SK-N-SH (cell line): ENCODE results near the gene PURA. TPM values are rescaled to one million over a fixed set of nuclear protein-coding genes. Genes with fewer than 3 reads are reported as not detected.

ENCODE experiments used
- CTCF ChIA-PET: fragments of 300-600, 350-600 bp; formaldehyde crosslinking; extraction: SDS; loops from one replicate; lab custom pipeline; 2021; lab: Yijun Ruan, JAX
- POLR2A ChIA-PET: fragments of 350-600 bp; sonication (Branson Sonifier 250); formaldehyde crosslinking; extraction: SDS; loops from one replicate; lab custom pipeline; 2020; ENCODE audit warnings: antibody characterized with exemption, inconsistent platforms; lab: Yijun Ruan, JAX
- DNase-seq: peaks from one replicate; pipeline ENCODE4 v3.0.0; 2012
- H2AFZ ChIP-seq: fragments of 200-600 bp; sonication (generic); 2 replicates; pipeline ENCODE4 v1.8.1; 2016; ENCODE audit warnings: antibody characterized with exemption, mild to moderate bottlenecking, low read depth
- H3F3A ChIP-seq: fragments of 200-600 bp; sonication (generic); replicated peaks from 2 replicates; pipeline ENCODE3; 2016; ENCODE audit warnings: antibody characterized with exemption, mild to moderate bottlenecking; ENCODE audit not compliant: insufficient read depth
- H3K27ac ChIP-seq, 2 experiments: fragments of 200-500 bp in 1 of 2; fragments of 200-600 bp in 1 of 2; sonication (Bioruptor generic) in 1 of 2; sonication (generic), shearing (Covaris generic) in 1 of 2; 2 replicates each; pipeline versions ENCODE4 v1.5.1 to v1.6.1; 2014 to 2016; ENCODE audit warnings: low read depth in 2 of 2, inconsistent platforms in 1 of 2, low read length in 1 of 2, mild to moderate bottlenecking in 1 of 2, mixed read lengths in 1 of 2
- H3K27me3 ChIP-seq: fragments of 200-600 bp; sonication (generic), shearing (Covaris generic); 2 replicates; pipeline ENCODE4 v1.6.1; 2016; ENCODE audit warnings: mixed run types; ENCODE audit not compliant: insufficient read depth
- H3K36me3 ChIP-seq, 2 experiments: fragments of 200-500 bp in 1 of 2; fragments of 200-600 bp in 1 of 2; sonication (Bioruptor generic) in 1 of 2; sonication (generic) in 1 of 2; replicated peaks in 1 of 2; 2 replicates each; pipeline versions ENCODE3 to v1.5.1; 2014 to 2016; ENCODE audit warnings: low read length in 1 of 2, mild to moderate bottlenecking in 1 of 2; ENCODE audit not compliant: insufficient read depth in 2 of 2, control insufficient read depth in 1 of 2
- H3K4me1 ChIP-seq, 2 experiments: fragments of 200-500 bp in 1 of 2; fragments of 200-600 bp in 1 of 2; sonication (Bioruptor generic) in 1 of 2; sonication (generic), shearing (Covaris generic) in 1 of 2; 2 replicates each; pipeline versions ENCODE4 v1.5.1 to v1.6.1; 2014 to 2016; ENCODE audit warnings: low read depth in 1 of 2, low read length in 1 of 2, mixed run types in 1 of 2; ENCODE audit not compliant: insufficient read depth in 2 of 2, control insufficient read depth in 1 of 2
- H3K4me2 ChIP-seq: fragments of 200-600 bp; sonication (generic), shearing (Covaris generic); 2 replicates; pipeline ENCODE4 v1.6.1; 2017; ENCODE audit warnings: mixed run types
- H3K4me3 ChIP-seq, 2 experiments: fragments of 200-500 bp in 1 of 2; fragments of 200-600 bp in 1 of 2; sonication (Bioruptor generic) in 1 of 2; sonication (generic), shearing (Covaris generic) in 1 of 2; 2 replicates each; pipeline versions ENCODE4 v1.5.1 to v1.8.1; 2014 to 2016; ENCODE audit warnings: low read depth in 2 of 2, inconsistent platforms in 1 of 2, low read length in 1 of 2, mild to moderate bottlenecking in 1 of 2, mixed read lengths in 1 of 2, moderate library complexity in 1 of 2
- H3K79me2 ChIP-seq: fragments of 200-600 bp; sonication (generic); 2 replicates; pipeline ENCODE4 v1.8.1; 2017; ENCODE audit warnings: mild to moderate bottlenecking; ENCODE audit not compliant: insufficient read depth
- H3K9ac ChIP-seq: fragments of 200-600 bp; sonication (generic); 2 replicates; pipeline ENCODE4 v1.6.1; 2017; ENCODE audit warnings: mixed run types
- H3K9me2 ChIP-seq: fragments of 200-600 bp; sonication (generic); 2 replicates; pipeline ENCODE4 v1.6.1; 2017; ENCODE audit warnings: mixed run types
- H3K9me3 ChIP-seq: fragments of 200-600 bp; sonication (generic); 2 replicates; pipeline ENCODE4 v1.6.1; 2017; ENCODE audit warnings: mixed run types, mild to moderate bottlenecking, moderate library complexity
- H4K20me1 ChIP-seq: fragments of 200-600 bp; sonication (generic); 2 replicates; pipeline ENCODE4 v1.6.1; 2017; ENCODE audit warnings: mild to moderate bottlenecking, mixed run types; ENCODE audit not compliant: insufficient read depth
- CHD2 ChIP-seq: fragments of 150-350 bp; IDR thresholded peaks from 2 replicates; pipeline ENCODE4 v1.6.1; 2018; ENCODE audit warnings: low read length; ENCODE audit not compliant: partially characterized antibody
- ELF1 ChIP-seq: IDR thresholded peaks from 2 replicates; pipeline ENCODE4 v1.4.0; 2012
- EP300 ChIP-seq, 2 experiments: IDR thresholded peaks; 2 replicates each; pipeline versions ENCODE4 v1.4.0 to v1.6.1; 2012; ENCODE audit warnings: borderline replicate concordance in 1 of 2, low read depth in 1 of 2, low read length in 1 of 2
- FOXJ3 ChIP-seq: sonication (generic); formaldehyde crosslinking; IDR thresholded peaks from 2 replicates; pipeline ENCODE4 v1.5.1; 2020; ENCODE audit warnings: mild to moderate bottlenecking, missing genetic modification reagents
- GABPA ChIP-seq: IDR thresholded peaks from 2 replicates; pipeline ENCODE4 v1.4.0; 2012; ENCODE audit warnings: low read depth, mild to moderate bottlenecking
- JUND ChIP-seq: IDR thresholded peaks from 2 replicates; pipeline ENCODE4 v1.4.0; 2012
- MXI1 ChIP-seq: IDR thresholded peaks from 2 replicates; pipeline ENCODE4 v1.6.1; 2012; ENCODE audit warnings: mild to moderate bottlenecking, low read depth, low read length, improper control_type of control experiment
- NFIC ChIP-seq: IDR thresholded peaks from 2 replicates; pipeline ENCODE4 v1.4.0; 2012; ENCODE audit warnings: borderline replicate concordance
- NRF1 ChIP-seq: IDR thresholded peaks from 2 replicates; pipeline ENCODE4 v1.6.1; 2012; ENCODE audit warnings: low read depth, mild to moderate bottlenecking, low read length
- RCOR1 ChIP-seq: fragments of 150-350 bp; IDR thresholded peaks from 2 replicates; pipeline ENCODE4 v1.6.1; 2017; ENCODE audit warnings: antibody characterized with exemption, low read length
- RFX5 ChIP-seq: IDR thresholded peaks from 2 replicates; pipeline ENCODE4 v1.6.1; 2012; ENCODE audit warnings: mild to moderate bottlenecking, improper control_type of control experiment, low read length
- SIN3A ChIP-seq: IDR thresholded peaks from 2 replicates; pipeline ENCODE4 v1.6.1; 2012; ENCODE audit warnings: low read depth, mild to moderate bottlenecking, low read length, moderate library complexity, borderline replicate concordance
- SMC3 ChIP-seq: IDR thresholded peaks from 2 replicates; pipeline ENCODE4 v1.6.1; 2012; ENCODE audit warnings: low read depth, low read length, improper control_type of control experiment
- WGBS: methylation state at CpG from one replicate; pipeline ENCODE4 v1.1.6; 2017; ENCODE audit warnings: low lambda C conversion rate; 5-methylcytosine and 5-hydroxymethylcytosine counted together
- polyA plus RNA-seq, 3 experiments: library from polyadenylated mRNA; depleted of rRNA; stranded (reverse); fragments of >200 nt; gene quantifications; 2 replicates each; pipeline ENCODE4 v1.2.3, GENCODE V29; 2012
- TF ChIP-seq, protein P1 (sequence below): IDR thresholded peaks from 2 replicates; pipeline ENCODE4 v1.4.0; 2012; ENCODE audit warnings: low read depth
- TF ChIP-seq, protein P2 (sequence below): fragments of 200-600 bp; sonication (generic); IDR thresholded peaks from 2 replicates; pipeline ENCODE4 v1.6.1; 2017; ENCODE audit warnings: antibody characterized with exemption, mild to moderate bottlenecking, moderate library complexity
- TF ChIP-seq, protein P3 (sequence below): IDR thresholded peaks from 2 replicates; pipeline ENCODE4 v1.4.0; 2012; ENCODE audit warnings: low read depth, borderline replicate concordance
- TF ChIP-seq, protein P4 (sequence below): fragments of 150-350 bp; IDR thresholded peaks from 2 replicates; pipeline ENCODE4 v1.6.1; 2016; ENCODE audit warnings: mild to moderate bottlenecking, low read depth, low read length

Gene PURA
- polyA plus RNA-seq, 1 of the 3 experiments (the other 2 are of a cell fraction) = 2.4 TPM

DNA sequence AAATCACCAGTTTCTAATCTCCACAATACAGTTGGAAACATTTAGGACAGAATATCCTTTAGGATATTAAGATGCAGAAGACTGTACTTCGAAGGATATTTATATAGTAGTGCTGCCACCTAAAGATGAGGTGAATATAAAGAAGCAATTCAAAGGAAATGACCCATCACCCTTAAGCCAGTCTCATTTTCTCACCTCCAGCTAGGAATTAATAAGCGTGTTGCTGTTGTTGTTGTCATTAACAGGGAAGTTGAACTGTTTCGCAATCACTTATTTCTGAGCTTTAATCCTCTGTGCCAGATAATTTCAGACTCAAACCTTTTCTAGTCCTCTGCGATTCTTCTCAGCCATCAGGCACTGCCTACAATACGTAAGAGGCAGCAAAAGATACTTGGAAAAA is 7.8 kb upstream of the PURA start:
- TF ChIP-seq, protein P1, sequence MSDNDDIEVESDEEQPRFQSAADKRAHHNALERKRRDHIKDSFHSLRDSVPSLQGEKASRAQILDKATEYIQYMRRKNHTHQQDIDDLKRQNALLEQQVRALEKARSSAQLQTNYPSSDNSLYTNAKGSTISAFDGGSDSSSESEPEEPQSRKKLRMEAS = no peak
- no peak for TF ChIP-seq EP300 (IDR thresholded peaks at IDR 0.05; ENCODE audit: borderline replicate concordance in 1 of 2, low read depth in 1 of 2, low read length in 1 of 2)
- no peak for TF ChIP-seq RCOR1
- TF ChIP-seq, protein P2, sequence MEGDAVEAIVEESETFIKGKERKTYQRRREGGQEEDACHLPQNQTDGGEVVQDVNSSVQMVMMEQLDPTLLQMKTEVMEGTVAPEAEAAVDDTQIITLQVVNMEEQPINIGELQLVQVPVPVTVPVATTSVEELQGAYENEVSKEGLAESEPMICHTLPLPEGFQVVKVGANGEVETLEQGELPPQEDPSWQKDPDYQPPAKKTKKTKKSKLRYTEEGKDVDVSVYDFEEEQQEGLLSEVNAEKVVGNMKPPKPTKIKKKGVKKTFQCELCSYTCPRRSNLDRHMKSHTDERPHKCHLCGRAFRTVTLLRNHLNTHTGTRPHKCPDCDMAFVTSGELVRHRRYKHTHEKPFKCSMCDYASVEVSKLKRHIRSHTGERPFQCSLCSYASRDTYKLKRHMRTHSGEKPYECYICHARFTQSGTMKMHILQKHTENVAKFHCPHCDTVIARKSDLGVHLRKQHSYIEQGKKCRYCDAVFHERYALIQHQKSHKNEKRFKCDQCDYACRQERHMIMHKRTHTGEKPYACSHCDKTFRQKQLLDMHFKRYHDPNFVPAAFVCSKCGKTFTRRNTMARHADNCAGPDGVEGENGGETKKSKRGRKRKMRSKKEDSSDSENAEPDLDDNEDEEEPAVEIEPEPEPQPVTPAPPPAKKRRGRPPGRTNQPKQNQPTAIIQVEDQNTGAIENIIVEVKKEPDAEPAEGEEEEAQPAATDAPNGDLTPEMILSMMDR = 0 out of 2 replicates have a peak, but pooled peaks have one; percentile 7
- TF ChIP-seq ELF1 = no peak
- Histone ChIP-seq H3K27ac (no peak overlapping the region), H3K36me3 (no peaks in the 10 kb centered on the region), H3K27me3 (no peaks in the 10 kb centered on the region; the same call in 1 of the 2 replicates), H3K9me2 (no peaks in the 10 kb centered on the region), H3K4me1 (peaks cover 7 to 20% of the 10 kb centered on the region in 2 experiments; a peak in 3 of 4 replicates), H3K9ac (no peak overlapping the region), H3K4me2 (no peak overlapping the region), H3F3A (peaks cover 33% of the 10 kb centered on the region), H3K9me3 (no peaks in the 10 kb centered on the region), H2AFZ (no peak overlapping the region), H3K79me2 (peaks cover 30% of the 10 kb centered on the region), H4K20me1 (peaks cover 7% of the 10 kb centered on the region), H3K4me3 (no peak overlapping the region)
- ChIA-PET POLR2A (no interaction called here), CTCF (interaction anchor here (1.0 to 1.7 kb wide), 6 partner anchors 15 to 137 kb away, joined by 4 to 7 read pairs (median 5); no protein-coding TSS in a partner anchor)
- 92% methylated on average over 5 of the region's 5 CpGs for WGBS
- no peak for DNase-seq

DNA sequence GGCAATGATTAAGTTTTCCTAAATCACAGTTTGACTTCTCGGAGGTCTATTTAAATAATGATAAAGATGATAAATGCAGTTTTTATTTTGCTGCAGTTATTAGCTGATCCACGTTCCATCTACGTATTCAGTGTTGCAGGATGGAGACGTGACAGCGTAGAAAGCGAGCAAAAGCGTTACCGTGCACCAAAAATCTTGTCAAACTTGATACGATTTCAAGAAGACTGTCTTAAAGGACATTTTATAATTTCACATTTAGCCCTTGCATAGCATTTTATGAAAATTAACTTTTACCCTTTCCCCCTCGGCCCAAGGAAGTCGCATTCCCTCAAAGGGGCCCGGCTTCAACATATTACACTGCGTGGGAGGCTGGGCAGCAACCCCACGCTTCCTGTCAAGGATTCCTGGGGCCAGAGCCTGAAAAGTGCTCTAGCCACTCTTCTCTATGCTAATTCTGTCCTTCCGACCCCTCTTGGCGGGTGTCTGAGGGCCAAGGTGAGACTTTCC is 7.1 kb upstream of the PURA start:
- DNase-seq = no peak
- no peak for TF ChIP-seq NRF1
- TF ChIP-seq, protein P3, sequence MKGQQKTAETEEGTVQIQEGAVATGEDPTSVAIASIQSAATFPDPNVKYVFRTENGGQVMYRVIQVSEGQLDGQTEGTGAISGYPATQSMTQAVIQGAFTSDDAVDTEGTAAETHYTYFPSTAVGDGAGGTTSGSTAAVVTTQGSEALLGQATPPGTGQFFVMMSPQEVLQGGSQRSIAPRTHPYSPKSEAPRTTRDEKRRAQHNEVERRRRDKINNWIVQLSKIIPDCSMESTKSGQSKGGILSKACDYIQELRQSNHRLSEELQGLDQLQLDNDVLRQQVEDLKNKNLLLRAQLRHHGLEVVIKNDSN = no peak
- no peak for TF ChIP-seq CHD2
- no peak for TF ChIP-seq JUND
- TF ChIP-seq RFX5 = no peak
- TF ChIP-seq SIN3A = no peak
- TF ChIP-seq, protein P1 = no peak
- no peak for TF ChIP-seq FOXJ3 (CRISPR knock-in tag)
- no peak for TF ChIP-seq MXI1
- TF ChIP-seq, protein P4, sequence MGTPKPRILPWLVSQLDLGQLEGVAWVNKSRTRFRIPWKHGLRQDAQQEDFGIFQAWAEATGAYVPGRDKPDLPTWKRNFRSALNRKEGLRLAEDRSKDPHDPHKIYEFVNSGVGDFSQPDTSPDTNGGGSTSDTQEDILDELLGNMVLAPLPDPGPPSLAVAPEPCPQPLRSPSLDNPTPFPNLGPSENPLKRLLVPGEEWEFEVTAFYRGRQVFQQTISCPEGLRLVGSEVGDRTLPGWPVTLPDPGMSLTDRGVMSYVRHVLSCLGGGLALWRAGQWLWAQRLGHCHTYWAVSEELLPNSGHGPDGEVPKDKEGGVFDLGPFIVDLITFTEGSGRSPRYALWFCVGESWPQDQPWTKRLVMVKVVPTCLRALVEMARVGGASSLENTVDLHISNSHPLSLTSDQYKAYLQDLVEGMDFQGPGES = no peak
- TF ChIP-seq ELF1 = no peak; the same call in 1 of the 2 replicates
- no peak for TF ChIP-seq NFIC
- TF ChIP-seq SMC3 = no peak
- no peak for TF ChIP-seq GABPA
- H3K27me3 ChIP-seq = no peaks in the 10 kb centered on the region; the same call in 1 of the 2 replicates
- H3K79me2 ChIP-seq = peaks cover 36% of the 10 kb centered on the region
- H3F3A ChIP-seq = peaks cover 33% of the 10 kb centered on the region
- H3K9ac ChIP-seq = peak overlapping the region; percentile 73
- H3K9me2 ChIP-seq = no peaks in the 10 kb centered on the region
- peaks cover 7% of the 10 kb centered on the region for H4K20me1 ChIP-seq
- ChIA-PET CTCF (interaction anchor here (0.7 to 2.3 kb wide), 8 partner anchors 27 to 245 kb away, joined by 3 to 7 read pairs (median 5); partner anchors contain the start of gene NRG2), POLR2A (interaction anchor here (0.9 to 1.0 kb wide), 3 partner anchors 11 to 68 kb away, joined by 3 to 4 read pairs (median 4); partner anchors contain the start of gene CYSTM1)
- peaks cover 7 to 20% of the 10 kb centered on the region in 2 experiments; a peak in 3 of 4 replicates for H3K4me1 ChIP-seq
- no peaks in the 10 kb centered on the region for H3K9me3 ChIP-seq
- H3K4me2 ChIP-seq = peak overlapping the region; percentile 97
- H3K36me3 ChIP-seq = no peaks in the 10 kb centered on the region
- H2AFZ ChIP-seq = peak overlapping the region; percentile 97
- 90% methylated on average over 16 of the region's 16 CpGs for WGBS
- peak overlapping the region; percentile 78 to 79 for H3K4me3 ChIP-seq
- peak overlapping the region; percentile 77 to 94 for H3K27ac ChIP-seq
